Measurements from ENCODE around the gene PLB1.
"Not testable (repeated sequence)": the region's sequence is repeated elsewhere in the genome, so short reads cannot be mapped to it uniquely, and the experiment has no call there.

The PLB1 gene

GRCh38 chr2:28547223-28547860, 51.5 kb downstream of the PLB1 start:
- Histone ChIP-seq H3F3A (ENCODE audit: insufficient read depth, low read length) (peaks cover 25% of the 10 kb centered on the region), H3K4me2 (ENCODE audit: low read depth, low read length) (no peak overlapping the region), H3K4me1 (ENCODE audit: low read length) (peaks cover 20% of the 10 kb centered on the region), H3K9me3 (replicated peaks; ENCODE audit: insufficient read depth, low read length) (no peaks in the 10 kb centered on the region), H3K27me3 (replicated peaks; ENCODE audit: insufficient read depth, low read length) (no peaks in the 10 kb centered on the region), H3K36me3 (replicated peaks; ENCODE audit: insufficient read depth, low read length) (no peaks in the 10 kb centered on the region), H3K4me3 (ENCODE audit: low read length) (no peak overlapping the region), H3K79me2 (ENCODE audit: low read length) (no peaks in the 10 kb centered on the region), H3K9me2 (replicated peaks; ENCODE audit: insufficient read depth, low read length) (no peaks in the 10 kb centered on the region), H2AFZ (ENCODE audit: low read length) (no peak overlapping the region), H3K27ac (ENCODE audit: low read length) (no peak overlapping the region), H3K9ac (ENCODE audit: low read length) (no peak overlapping the region), H4K20me1 (ENCODE audit: insufficient read depth, low read length) (no peaks in the 10 kb centered on the region)
- no peak for DNase-seq
- no peak for TF ChIP-seq CTCF (IDR thresholded peaks at IDR 0.05; ENCODE audit: low read length)
- no peak for TF ChIP-seq EZH2phosphoT487 (IDR thresholded peaks at IDR 0.05; ENCODE audit: low read length)
- no peak for TF ChIP-seq EZH2 (optimal IDR thresholded peaks at IDR 0.05; ENCODE audit: low read depth, low read length)

- no peaks in the 10 kb centered on the region for H3K9me3 ChIP-seq (replicated peaks; ENCODE audit: insufficient read depth, low read length)
- H3K4me1 ChIP-seq (ENCODE audit: low read length), result peaks cover 20% of the 10 kb centered on the region
- no peak overlapping the region for H3K27ac ChIP-seq (ENCODE audit: low read length)
- H3K36me3 ChIP-seq (replicated peaks; ENCODE audit: insufficient read depth, low read length), result no peaks in the 10 kb centered on the region
- no peaks in the 10 kb centered on the region for H3K9me2 ChIP-seq (replicated peaks; ENCODE audit: insufficient read depth, low read length)
- H3F3A ChIP-seq (ENCODE audit: insufficient read depth, low read length), result peaks cover 25% of the 10 kb centered on the region
- H3K4me3 ChIP-seq (ENCODE audit: low read length), result no peak overlapping the region
- H3K79me2 ChIP-seq (ENCODE audit: low read length), result no peaks in the 10 kb centered on the region
- H4K20me1 ChIP-seq (ENCODE audit: insufficient read depth, low read length), result no peaks in the 10 kb centered on the region
- TF ChIP-seq CTCF (IDR thresholded peaks at IDR 0.05; ENCODE audit: low read length) (no peak), EZH2phosphoT487 (IDR thresholded peaks at IDR 0.05; ENCODE audit: low read length) (no peak), EZH2 (optimal IDR thresholded peaks at IDR 0.05; ENCODE audit: low read depth, low read length) (no peak)
- no peak overlapping the region for H3K4me2 ChIP-seq (ENCODE audit: low read depth, low read length)
- H3K27me3 ChIP-seq (replicated peaks; ENCODE audit: insufficient read depth, low read length), result no peaks in the 10 kb centered on the region
- H3K9ac ChIP-seq (ENCODE audit: low read length), result no peak overlapping the region
- DNase-seq, result no peak
- no peak overlapping the region for H2AFZ ChIP-seq (ENCODE audit: low read length)
These were observed 52.2 kb downstream of the PLB1 start for GRCh38 chr2:28547906-28548600.

- DNase-seq; H3K27ac ChIP-seq (ENCODE audit: low read length); H3K27me3 ChIP-seq (replicated peaks; ENCODE audit: insufficient read depth, low read length); H3K4me3 ChIP-seq (ENCODE audit: low read length); H3K9ac ChIP-seq (ENCODE audit: low read length); H3K9me2 ChIP-seq (replicated peaks; ENCODE audit: insufficient read depth, low read length); H3K9me3 ChIP-seq (replicated peaks; ENCODE audit: insufficient read depth, low read length); H3K4me1 ChIP-seq (ENCODE audit: low read length); H3K36me3 ChIP-seq (replicated peaks; ENCODE audit: insufficient read depth, low read length); H3K79me2 ChIP-seq (ENCODE audit: low read length); H4K20me1 ChIP-seq (ENCODE audit: insufficient read depth, low read length); H3K4me2 ChIP-seq (ENCODE audit: low read depth, low read length); H2AFZ ChIP-seq (ENCODE audit: low read length): not testable (repeated sequence)
- H3F3A ChIP-seq (ENCODE audit: insufficient read depth, low read length), result peaks cover 13% of the 10 kb centered on the region
These were observed 54.5 kb downstream of the PLB1 start for GRCh38 chr2:28550345-28550744.

All from MM.1S (cell line).